HG03066 (cell line): ENCODE results near the gene IL4R.
"Not testable (repeated sequence)": the region's sequence is repeated elsewhere in the genome, so short reads cannot be mapped to it uniquely, and the experiment has no call there.

Experiments used
- ATAC-seq: cut with Tn5 transposase; IDR thresholded peaks from one replicate; pipeline ENCODE4 v1.9.1; 2021; ENCODE audit warnings: low read depth; ENCODE audit not compliant: unreplicated experiment

IL4R gene

GRCh38 chr16:27287887-27288286 is 25.9 kb upstream of the IL4R start:
- no peak for ATAC-seq

- ATAC-seq, result not testable (repeated sequence)
Measured at GRCh38 chr16:27288313-27288712, 25.5 kb upstream of the IL4R start.

- no peak for ATAC-seq
Measured at GRCh38 chr16:27289669-27290068, 24.1 kb upstream of the IL4R start.

GRCh38 chr16:27290562-27290961 is 23.2 kb upstream of the IL4R start:
- no peak for ATAC-seq

- no peak for ATAC-seq
Measured at GRCh38 chr16:27291106-27291505, 22.7 kb upstream of the IL4R start.

- ATAC-seq, result no peak
Measured at GRCh38 chr16:27291722-27292240, 22.0 kb upstream of the IL4R start.

GRCh38 chr16:27293343-27293742 is 20.4 kb upstream of the IL4R start:
- no peak for ATAC-seq

GRCh38 chr16:27298132-27298531 is 15.6 kb upstream of the IL4R start:
- no peak for ATAC-seq

- ATAC-seq, result no peak
Measured at GRCh38 chr16:27301236-27301861, 12.4 kb upstream of the IL4R start.

GRCh38 chr16:27302126-27302525 is 11.6 kb upstream of the IL4R start:
- no peak for ATAC-seq

- ATAC-seq, result no peak
Measured at GRCh38 chr16:27303256-27304100, 10.3 kb upstream of the IL4R start.

- ATAC-seq, result no peak
Measured at GRCh38 chr16:27304102-27304501, 9.7 kb upstream of the IL4R start.

- ATAC-seq, result no peak
Measured at GRCh38 chr16:27304881-27305745, 8.7 kb upstream of the IL4R start.

- no peak for ATAC-seq
Measured at GRCh38 chr16:27305839-27306442, 7.8 kb upstream of the IL4R start.

GRCh38 chr16:27308792-27309191 is 5.0 kb upstream of the IL4R start:
- ATAC-seq, result no peak

- no peak for ATAC-seq
Measured at GRCh38 chr16:27310576-27311447, 3.0 kb upstream of the IL4R start.

- no peak for ATAC-seq
Measured at GRCh38 chr16:27311448-27311830, 2.3 kb upstream of the IL4R start.

- ATAC-seq, result no peak
Measured at GRCh38 chr16:27311897-27312303, 1.9 kb upstream of the IL4R start.

GRCh38 chr16:27312580-27313421 is 973 bp upstream of the IL4R start:
- no peak for ATAC-seq
